ENCODE measurements around the gene NTRK2.

The NTRK2 gene

DNA sequence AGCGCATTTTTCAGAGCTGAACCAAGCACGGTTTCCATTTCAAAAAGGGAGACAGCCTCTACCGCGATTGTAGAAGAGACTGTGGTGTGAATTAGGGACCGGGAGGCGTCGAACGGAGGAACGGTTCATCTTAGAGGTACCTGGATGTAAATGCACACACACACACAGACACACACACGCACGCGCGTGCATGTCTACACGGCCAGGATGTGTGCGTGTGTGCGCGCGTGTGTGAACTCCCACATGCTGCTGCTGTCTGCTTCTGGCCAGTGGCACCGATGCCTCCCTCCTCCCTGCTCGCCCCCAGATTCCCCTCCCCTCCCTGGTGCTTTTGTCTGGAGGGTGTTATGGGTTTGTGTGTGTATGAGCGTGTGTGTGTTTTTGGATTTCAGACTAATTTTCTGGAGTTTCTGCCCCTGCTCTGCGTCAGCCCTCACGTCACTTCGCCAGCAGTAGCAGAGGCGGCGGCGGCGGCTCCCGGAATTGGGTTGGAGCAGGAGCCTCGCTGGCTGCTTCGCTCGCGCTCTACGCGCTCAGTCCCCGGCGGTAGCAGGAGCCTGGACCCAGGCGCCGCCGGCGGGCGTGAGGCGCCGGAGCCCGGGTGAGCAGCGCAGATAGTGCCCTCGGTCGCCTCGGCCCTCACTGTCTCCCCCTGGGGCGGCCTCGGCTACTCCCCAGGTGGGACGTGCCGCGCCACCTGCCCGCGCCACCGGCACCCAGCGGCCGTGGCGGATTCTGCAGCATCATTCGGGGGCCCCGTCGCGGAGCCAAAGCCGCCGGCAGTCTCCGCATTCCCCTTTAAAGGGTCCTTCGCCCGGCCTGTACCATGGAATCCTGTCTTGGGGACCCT, at the start of gene NTRK2:
NTRK2 (plus strand) TSS at position 442 of the 850 bp plus-strand sequence. CDS start 1,020 bp downstream, outside the sequence.
- Mint-ChIP-seq H3K9me3 (no peaks in the 10 kb centered on the region), H3K27ac (no peak within 1 kb of the TSS), H3K4me3 (no peak within 1 kb of the TSS), H3K4me1 (peaks cover 5% of the 10 kb centered on the region), H3K27me3 (peaks cover 58% of the 10 kb centered on the region), H3K36me3 (no peaks in the 10 kb centered on the region)
- DNase-seq, result no peak
- CTCF ChIA-PET, result no interaction called here

DNA sequence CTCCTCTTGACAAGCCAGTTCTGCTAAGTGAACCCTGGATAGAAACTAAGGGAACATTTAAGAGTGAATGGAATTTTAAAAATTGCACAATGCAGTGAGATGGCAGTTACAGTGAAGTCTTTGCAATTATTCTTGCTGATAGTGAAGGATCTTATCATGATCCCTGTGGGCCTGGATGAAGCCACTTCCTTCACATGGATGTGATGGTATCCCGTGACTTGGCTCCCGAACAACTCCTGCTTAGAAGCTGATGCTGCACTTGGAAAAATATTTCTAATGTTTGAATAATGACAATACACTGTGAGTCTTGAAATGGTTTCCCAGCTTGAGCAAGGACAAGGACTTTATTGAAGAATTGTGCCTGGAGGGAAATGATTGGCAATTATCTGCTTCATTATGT, 49.2 kb upstream of the NTRK2 start:
- Mint-ChIP-seq H3K9me3 (no peaks in the 10 kb centered on the region), H3K36me3 (no peaks in the 10 kb centered on the region)
- CTCF ChIA-PET, result no interaction called here

DNA sequence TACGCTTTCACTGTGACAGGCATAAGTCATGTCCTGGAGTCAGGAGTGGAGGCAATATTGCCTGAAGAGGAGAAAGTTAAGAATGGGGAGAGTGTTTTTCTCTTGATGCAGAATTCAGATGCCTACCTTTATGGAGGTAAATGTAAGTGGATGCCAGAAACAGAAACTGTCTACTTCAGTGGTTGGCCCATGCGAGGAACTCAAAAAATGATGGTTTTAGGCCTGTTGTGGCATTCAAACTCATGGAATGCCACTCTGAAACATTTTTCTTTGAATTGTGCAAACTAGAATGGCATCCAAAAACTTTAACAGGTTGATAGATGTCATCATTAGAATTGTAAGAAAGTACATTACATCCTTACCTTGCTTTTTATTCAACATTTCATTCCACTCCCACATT, 47.7 kb upstream of the NTRK2 start:
- Mint-ChIP-seq H3K36me3 (no peaks in the 10 kb centered on the region), H3K27me3 (no peaks in the 10 kb centered on the region), H3K4me1 (no peaks in the 10 kb centered on the region), H3K4me3 (no peak overlapping the region), H3K9me3 (no peaks in the 10 kb centered on the region), H3K27ac (no peak overlapping the region)
- CTCF ChIA-PET, result no interaction called here
- DNase-seq, result no peak

More for the DNA sequence above, 49.2 kb upstream of the NTRK2 start:
- no peak for DNase-seq
- H3K27ac Mint-ChIP-seq, result no peak overlapping the region
- no peak overlapping the region for H3K4me3 Mint-ChIP-seq
- no peaks in the 10 kb centered on the region for H3K27me3 Mint-ChIP-seq
- no peaks in the 10 kb centered on the region for H3K4me1 Mint-ChIP-seq

DNA sequence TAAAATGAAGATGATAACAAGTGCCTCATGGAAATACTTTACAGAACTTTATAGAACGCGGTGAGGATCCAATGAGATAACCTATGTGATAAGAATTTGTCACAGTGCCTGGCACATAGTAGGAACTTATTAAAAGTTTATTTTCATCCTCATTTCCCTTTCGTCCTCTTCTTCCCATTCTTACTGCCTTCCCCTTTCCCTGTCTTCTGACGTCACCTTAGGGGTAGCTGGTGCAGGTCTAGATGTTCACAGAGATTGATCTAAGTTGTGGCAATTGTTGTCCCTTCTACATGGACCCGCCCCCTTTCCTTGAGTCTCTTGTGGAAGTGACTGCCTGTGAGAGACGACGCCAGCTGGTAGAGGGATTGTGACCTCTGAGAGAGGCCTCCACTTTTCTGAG, 46.5 kb upstream of the NTRK2 start:
- H3K9me3 Mint-ChIP-seq, result peaks cover 2% of the 10 kb centered on the region
- no peaks in the 10 kb centered on the region for H3K4me1 Mint-ChIP-seq
- no peak overlapping the region for H3K4me3 Mint-ChIP-seq
- DNase-seq, result no peak
- no peaks in the 10 kb centered on the region for H3K27me3 Mint-ChIP-seq
- CTCF ChIA-PET, result no interaction called here
- no peaks in the 10 kb centered on the region for H3K36me3 Mint-ChIP-seq
- no peak overlapping the region for H3K27ac Mint-ChIP-seq

DNA sequence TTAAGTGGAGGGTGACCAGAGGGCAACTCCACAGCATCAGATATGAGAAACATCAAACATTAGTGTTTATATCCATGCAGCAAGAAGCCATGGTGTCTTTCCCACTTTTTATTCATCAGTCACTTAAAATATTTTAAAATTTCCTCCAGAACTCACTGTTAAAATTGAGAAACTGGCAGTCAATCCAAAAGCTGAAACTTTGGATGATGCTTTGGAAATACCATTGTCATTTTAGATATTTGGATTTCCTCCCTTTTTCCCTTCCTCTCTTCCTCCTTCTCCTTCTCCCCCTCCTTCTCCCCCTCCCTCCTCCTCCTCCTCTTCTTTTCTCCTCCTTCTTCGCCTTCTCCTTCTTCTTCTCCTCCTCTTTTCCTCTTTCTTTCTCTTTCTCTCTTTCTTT, 33.1 kb upstream of the NTRK2 start:
- CTCF ChIA-PET, result no interaction called here
- H3K36me3 Mint-ChIP-seq, result no peaks in the 10 kb centered on the region
- H3K27ac Mint-ChIP-seq, result no peak overlapping the region

DNA sequence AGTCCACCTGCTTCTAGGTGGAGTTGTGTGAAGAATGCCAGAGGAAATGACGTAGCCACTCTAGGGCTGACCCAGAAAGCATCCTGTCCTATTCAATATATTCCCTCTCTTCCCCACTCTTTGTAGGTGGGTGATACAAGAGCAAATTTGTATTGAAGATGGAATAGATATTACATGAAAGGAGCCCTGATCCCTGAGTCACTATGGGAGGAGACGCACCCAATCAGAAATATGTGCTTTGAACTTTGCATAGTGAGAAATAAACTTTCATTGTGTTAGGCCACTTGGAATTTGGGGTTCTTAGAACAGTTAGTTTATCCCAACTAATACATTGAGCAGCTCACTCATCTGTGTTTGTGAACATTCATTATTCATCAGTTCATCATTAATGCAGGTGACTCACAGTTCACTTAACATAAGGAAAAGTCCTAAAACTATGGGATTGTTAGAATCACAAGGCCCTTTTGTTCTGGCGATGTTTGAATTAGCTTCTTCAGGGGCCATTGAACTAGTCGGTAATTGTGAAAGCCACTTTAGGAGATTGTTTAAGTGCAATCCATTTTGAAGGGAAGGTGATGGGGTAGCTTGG, 26.9 kb upstream of the NTRK2 start:
- CTCF ChIA-PET, result no interaction called here
- no peaks in the 10 kb centered on the region for H3K36me3 Mint-ChIP-seq
- DNase-seq, result no peak
- no peak overlapping the region for H3K27ac Mint-ChIP-seq
- H3K27me3 Mint-ChIP-seq, result no peaks in the 10 kb centered on the region
- H3K4me1 Mint-ChIP-seq, result no peaks in the 10 kb centered on the region
- peaks cover 4% of the 10 kb centered on the region for H3K9me3 Mint-ChIP-seq
- H3K4me3 Mint-ChIP-seq, result no peak overlapping the region

More for the DNA sequence above, 33.1 kb upstream of the NTRK2 start:
- Mint-ChIP-seq H3K4me3 (no peak overlapping the region), H3K9me3 (peaks cover 4% of the 10 kb centered on the region), H3K4me1 (no peaks in the 10 kb centered on the region), H3K27me3 (peaks cover 4% of the 10 kb centered on the region)
- DNase-seq, result no peak

DNA sequence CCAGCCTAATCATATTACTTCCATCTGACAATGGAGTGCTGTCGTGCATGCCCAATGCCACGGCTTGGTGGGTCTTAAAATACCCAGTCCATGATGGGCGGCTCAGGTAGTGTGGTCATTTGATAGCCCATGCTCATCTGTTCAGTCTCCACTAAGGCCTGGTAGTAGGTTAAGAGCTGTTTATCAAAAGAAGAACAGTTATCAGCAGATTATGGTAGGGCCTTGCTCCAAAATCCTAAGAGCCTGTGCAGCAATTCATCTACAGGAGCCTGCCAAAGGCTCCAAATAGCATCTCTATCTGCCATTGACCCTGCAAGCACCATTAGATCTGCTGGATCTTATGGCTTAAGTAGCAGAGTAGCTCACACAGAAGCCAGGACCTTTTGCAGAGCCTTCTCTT, 21.8 kb upstream of the NTRK2 start:
- Mint-ChIP-seq H3K4me3 (no peak overlapping the region), H3K27ac (no peak overlapping the region), H3K4me1 (no peaks in the 10 kb centered on the region), H3K27me3 (no peaks in the 10 kb centered on the region), H3K36me3 (no peaks in the 10 kb centered on the region), H3K9me3 (no peaks in the 10 kb centered on the region)
- CTCF ChIA-PET, result interaction anchor here (0.7 kb wide), 1 partner anchor 90 kb away, joined by 3 read pairs; no protein-coding TSS in a partner anchor
- DNase-seq, result no peak

DNA sequence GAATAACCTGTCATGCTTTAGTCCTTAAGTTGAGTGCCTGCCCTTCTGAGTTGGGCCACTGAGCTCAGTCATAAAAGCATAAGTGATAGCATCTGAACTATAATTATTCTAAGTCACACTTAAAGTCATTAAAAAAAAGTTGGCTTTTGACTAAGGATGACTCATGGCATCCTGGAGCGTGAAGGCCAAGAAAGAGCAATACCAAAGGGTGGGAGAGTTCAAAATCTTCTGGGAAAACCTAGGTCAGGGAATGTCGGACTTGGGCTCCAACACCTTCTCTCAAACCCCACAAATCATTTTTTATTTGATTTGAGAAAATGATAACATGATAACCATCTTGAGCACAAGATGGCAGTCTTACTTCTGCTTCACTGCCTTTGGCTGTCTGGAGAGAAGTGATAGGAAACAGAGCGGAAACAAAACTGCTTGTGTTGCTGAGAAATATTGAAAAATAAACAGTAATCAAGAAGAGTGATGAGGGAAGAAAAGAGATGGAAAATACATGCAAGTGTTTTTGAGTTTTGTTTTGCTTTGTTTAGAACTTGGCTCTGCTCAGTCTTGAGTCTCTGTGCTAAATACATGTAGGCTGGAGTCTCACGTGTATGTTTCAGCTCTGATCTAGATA, 16.9 kb upstream of the NTRK2 start:
- CTCF ChIA-PET, result no interaction called here
- Mint-ChIP-seq H3K27me3 (no peaks in the 10 kb centered on the region), H3K36me3 (no peaks in the 10 kb centered on the region), H3K4me3 (no peak overlapping the region), H3K27ac (no peak overlapping the region), H3K9me3 (no peaks in the 10 kb centered on the region), H3K4me1 (no peaks in the 10 kb centered on the region)
- DNase-seq, result no peak

DNA sequence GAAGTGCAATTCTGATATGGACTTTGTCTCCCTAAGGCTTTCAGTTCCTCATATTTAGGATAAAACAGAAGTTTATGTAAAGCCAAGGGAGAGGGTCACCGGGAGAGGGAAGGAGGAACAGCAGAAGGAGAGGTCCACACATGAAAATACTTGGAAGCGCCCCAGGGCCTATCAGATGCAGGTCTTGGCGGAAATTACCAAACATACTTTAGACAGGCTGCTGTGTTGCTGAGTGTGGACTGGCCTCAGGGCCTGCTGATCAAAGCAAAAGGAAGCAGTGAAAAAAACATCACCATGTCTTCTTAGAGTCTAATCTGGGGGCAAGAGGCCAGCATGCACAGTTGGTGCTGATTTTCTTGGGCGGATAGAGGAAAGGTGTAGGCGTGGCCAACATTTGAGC, 14.1 kb upstream of the NTRK2 start:
- Mint-ChIP-seq H3K4me3 (no peak overlapping the region), H3K9me3 (peaks cover 1% of the 10 kb centered on the region), H3K27me3 (no peaks in the 10 kb centered on the region), H3K4me1 (no peaks in the 10 kb centered on the region), H3K27ac (no peak overlapping the region), H3K36me3 (no peaks in the 10 kb centered on the region)
- CTCF ChIA-PET, result no interaction called here
- no peak for DNase-seq

DNA sequence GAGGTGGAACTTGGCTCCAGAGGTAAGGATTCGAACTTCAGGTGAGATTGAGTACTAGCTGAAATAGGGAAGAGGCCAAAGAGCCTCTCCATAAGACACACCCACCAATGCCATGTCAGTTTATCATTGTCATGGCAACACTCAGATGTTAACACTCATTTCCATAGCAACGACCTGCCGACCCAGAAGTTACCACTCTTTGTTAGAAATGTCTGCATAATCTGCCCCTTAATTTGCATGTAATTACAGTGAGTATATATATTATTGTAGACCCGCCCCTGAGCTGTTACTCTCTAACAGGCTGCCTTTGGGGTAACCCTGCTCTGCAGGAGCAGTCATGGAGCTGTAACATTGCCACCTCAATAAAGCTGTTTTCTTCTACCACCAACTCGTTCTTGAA, 10.2 kb upstream of the NTRK2 start:
- H3K27ac Mint-ChIP-seq, result no peak overlapping the region
- H3K4me1 Mint-ChIP-seq, result no peaks in the 10 kb centered on the region
- no peak overlapping the region for H3K4me3 Mint-ChIP-seq
- H3K9me3 Mint-ChIP-seq, result peaks cover 1% of the 10 kb centered on the region
- no peaks in the 10 kb centered on the region for H3K36me3 Mint-ChIP-seq
- CTCF ChIA-PET, result no interaction called here
- DNase-seq, result no peak
- H3K27me3 Mint-ChIP-seq, result no peaks in the 10 kb centered on the region

DNA sequence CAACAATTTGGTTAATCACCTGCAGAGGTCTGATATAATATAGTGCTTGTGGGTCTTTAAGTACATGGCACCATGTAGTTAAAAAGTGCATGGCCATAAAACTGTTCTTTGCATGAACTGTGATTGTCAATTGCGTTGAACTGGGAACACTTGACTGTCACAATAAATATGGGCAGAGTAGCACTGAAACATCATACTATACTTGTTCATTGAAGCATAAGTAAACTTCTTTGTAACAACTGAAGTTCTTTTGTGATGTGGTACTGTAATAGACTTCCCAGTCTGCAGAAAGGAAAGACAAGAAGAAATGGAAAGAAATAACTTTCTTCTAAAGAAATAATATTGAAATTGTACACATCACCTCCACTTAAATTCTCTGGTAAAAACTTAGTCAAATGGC, 9.8 kb upstream of the NTRK2 start:
- Mint-ChIP-seq H3K9me3 (peaks cover 1% of the 10 kb centered on the region), H3K27ac (no peak overlapping the region), H3K4me3 (no peak overlapping the region), H3K27me3 (no peaks in the 10 kb centered on the region), H3K4me1 (no peaks in the 10 kb centered on the region), H3K36me3 (no peaks in the 10 kb centered on the region)
- no peak for DNase-seq
- CTCF ChIA-PET, result no interaction called here

DNA sequence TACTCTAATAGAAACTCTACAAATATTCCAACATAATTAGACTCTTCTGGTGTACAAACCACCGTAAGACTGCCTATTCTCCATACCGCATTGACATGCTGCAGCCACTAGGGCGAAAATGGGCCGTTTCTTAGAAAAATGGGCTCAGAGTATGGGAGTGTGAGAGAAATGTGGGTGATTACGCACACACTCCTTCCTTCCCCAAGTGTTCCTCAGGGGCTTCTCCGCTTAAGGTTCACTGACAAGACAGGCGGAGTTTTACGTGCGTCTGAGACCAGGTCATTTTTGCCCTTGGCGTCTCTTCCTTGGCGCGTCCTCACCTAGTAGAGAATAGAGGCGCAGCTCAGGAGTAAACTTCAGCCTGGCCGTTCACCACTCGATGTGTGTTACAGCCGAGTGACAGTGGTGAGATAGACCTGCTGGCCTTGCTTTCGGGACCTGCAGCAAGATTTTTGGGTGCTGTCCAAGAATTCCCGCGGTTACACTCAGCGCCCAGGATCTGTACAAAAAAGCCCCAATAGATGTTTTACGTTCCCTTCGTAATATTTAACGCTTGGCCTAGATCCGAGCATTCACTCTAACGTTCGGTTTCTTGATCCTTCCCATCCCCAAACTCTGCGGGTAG, 1.8 kb upstream of the NTRK2 start:
- Mint-ChIP-seq H3K9me3 (no peaks in the 10 kb centered on the region), H3K27me3 (peaks cover 58% of the 10 kb centered on the region), H3K4me1 (peaks cover 5% of the 10 kb centered on the region), H3K4me3 (peak overlapping the region; percentile 1), H3K36me3 (no peaks in the 10 kb centered on the region), H3K27ac (no peak overlapping the region)
- no peak for DNase-seq
- CTCF ChIA-PET, result no interaction called here

DNA sequence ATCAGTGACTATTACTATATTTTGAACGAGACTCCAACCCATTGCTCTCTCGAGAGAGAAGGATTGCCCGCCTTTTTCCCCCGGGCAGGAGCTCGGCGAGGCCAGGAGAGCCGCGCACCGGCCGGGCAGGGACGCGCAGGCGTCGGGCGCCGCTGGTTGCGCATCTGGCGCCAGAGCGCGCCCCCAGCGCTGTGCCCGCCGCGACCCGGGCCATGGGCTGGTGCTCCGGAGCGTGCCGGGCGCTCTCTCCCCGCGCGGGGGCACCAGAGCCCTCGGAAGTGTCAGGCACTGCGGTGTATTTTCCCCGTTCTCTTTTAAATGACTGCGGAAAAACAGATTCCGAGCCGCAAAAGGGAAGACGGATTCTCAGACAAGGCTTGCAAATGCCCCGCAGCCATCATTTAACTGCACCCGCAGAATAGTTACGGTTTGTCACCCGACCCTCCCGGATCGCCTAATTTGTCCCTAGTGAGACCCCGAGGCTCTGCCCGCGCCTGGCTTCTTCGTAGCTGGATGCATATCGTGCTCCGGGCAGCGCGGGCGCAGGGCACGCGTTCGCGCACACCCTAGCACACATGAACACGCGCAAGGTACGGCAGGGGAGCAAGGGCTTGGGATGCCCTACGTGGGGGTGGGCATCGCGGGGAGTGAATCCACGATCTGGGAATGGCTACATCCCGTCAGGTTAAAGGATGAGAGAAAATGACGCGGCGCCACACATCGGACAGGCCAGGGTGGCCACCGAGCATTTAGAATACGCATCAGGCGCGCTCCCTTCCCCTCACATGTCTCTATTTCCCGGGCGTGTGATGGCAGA, 1.1 kb upstream of the NTRK2 start:
- peaks cover 58% of the 10 kb centered on the region for H3K27me3 Mint-ChIP-seq
- peak; percentile 32 for DNase-seq
- H3K27ac Mint-ChIP-seq, result no peak overlapping the region
- no peaks in the 10 kb centered on the region for H3K9me3 Mint-ChIP-seq
- H3K4me1 Mint-ChIP-seq, result peaks cover 5% of the 10 kb centered on the region
- CTCF ChIA-PET, result no interaction called here
- no peaks in the 10 kb centered on the region for H3K36me3 Mint-ChIP-seq
- H3K4me3 Mint-ChIP-seq, result peak overlapping the region; percentile 23

DNA sequence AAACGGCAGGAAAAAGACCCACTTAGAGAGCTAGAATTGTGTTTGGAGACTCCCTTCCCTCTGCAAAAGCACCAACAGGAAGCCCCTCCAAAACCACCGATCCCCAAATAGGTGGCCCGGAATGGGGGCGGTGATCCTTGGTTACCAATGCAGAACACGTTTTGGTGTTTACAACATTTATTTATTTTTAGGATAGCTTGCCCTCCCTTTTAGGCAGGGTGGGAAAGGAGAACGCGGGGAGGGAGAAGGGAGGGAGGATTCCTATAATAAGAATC, 579 bp upstream of the NTRK2 start:
- Mint-ChIP-seq H3K36me3 (no peaks in the 10 kb centered on the region), H3K27ac (no peak overlapping the region), H3K27me3 (peaks cover 58% of the 10 kb centered on the region), H3K4me1 (peaks cover 5% of the 10 kb centered on the region), H3K9me3 (no peaks in the 10 kb centered on the region), H3K4me3 (no peak overlapping the region)
- DNase-seq, result no peak
- CTCF ChIA-PET, result no interaction called here

Measured in activated naive CD4-positive, alpha-beta T cell treated with anti-CD3 and anti-CD28 coated beads, Interleukin-2, amount 10 ng/mL, durations not matched to agents 7 days and 5 days (primary cell).